Urothelium cell line (cell line): ENCODE measurements around the gene HPN.
"Not testable (repeated sequence)": the region's sequence is repeated elsewhere in the genome, so short reads cannot be mapped to it uniquely, and the experiment has no call there.

Experiments
- DNase-seq: peaks from one replicate; pipeline ENCODE4 v3.0.0; 2011; ENCODE audit warnings: low spot score, mixed read lengths
- FAIRE-seq: peaks from 2 replicates; lab custom pipeline; 2011; peaks lifted over from hg19 to GRCh38; lab: Jason Lieb, UNC

The HPN gene

DNA sequence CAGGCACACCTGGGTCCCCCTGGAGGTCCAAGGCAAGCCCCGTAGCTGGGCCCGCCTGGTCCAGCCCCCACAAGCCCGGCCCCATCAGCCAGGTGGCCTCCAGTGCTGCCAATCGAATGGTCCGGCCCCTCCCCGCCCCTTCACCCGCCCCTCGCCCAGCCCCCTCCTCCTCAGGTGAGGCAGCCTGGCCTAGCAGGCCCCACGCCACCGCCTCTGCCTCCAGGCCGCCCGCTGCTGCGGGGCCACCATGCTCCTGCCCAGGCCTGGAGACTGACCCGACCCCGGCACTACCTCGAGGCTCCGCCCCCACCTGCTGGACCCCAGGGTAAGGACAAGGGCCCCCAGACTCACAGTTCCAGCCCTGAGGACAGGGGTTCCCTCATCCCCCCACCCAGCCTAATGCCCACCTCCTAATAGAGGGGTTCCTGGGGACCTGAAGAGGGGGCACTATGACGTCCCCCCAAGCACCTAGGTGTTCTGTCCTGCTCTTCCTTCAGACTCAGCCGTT lies at the start of gene HPN:
Gene HPN (plus strand): TSS at position 174 of the 508 bp plus-strand sequence. CDS start 786 bp downstream, outside the sequence.
- DNase-seq (no peak), FAIRE-seq (no peak)

DNA sequence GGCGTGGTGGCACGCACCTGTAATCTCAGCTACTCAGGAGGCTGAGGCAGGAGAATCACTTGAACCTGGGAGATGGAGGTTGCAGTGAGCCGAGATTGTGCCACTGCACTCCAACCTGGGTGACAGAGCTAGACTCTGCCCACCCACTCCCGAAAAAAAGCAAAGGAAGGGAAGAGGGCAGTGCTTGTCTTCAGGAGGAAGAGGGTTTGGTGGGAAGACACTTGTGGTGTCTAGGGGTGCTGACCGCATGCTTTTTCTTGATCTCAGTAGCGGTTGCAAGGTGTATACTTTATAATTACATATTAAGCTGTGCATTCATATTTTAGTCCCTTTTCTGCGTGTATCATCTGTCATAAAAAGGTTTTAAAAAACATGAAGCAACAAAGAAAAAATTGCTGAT lies 48.9 kb upstream of the HPN start:
- DNase-seq, FAIRE-seq: not testable (repeated sequence)

DNA sequence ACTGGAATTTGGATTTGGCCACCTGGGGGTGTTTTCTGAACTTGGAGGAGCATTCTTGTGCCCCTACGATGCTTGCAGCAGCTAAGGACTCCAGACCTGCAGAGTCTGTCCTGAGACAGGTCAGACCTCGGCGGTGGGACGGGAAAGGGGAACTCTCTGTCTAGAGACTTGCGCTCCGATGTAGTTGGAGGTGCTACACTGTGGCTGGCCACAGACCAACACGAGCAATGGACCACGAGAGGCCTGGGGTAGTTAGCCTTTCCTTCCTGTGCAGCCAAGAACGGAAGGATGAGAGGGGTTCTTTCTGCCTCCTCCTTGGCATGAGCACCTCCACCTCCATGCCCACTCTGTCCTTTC lies 47.3 kb upstream of the HPN start:
- DNase-seq (no peak), FAIRE-seq (no peak)

DNA sequence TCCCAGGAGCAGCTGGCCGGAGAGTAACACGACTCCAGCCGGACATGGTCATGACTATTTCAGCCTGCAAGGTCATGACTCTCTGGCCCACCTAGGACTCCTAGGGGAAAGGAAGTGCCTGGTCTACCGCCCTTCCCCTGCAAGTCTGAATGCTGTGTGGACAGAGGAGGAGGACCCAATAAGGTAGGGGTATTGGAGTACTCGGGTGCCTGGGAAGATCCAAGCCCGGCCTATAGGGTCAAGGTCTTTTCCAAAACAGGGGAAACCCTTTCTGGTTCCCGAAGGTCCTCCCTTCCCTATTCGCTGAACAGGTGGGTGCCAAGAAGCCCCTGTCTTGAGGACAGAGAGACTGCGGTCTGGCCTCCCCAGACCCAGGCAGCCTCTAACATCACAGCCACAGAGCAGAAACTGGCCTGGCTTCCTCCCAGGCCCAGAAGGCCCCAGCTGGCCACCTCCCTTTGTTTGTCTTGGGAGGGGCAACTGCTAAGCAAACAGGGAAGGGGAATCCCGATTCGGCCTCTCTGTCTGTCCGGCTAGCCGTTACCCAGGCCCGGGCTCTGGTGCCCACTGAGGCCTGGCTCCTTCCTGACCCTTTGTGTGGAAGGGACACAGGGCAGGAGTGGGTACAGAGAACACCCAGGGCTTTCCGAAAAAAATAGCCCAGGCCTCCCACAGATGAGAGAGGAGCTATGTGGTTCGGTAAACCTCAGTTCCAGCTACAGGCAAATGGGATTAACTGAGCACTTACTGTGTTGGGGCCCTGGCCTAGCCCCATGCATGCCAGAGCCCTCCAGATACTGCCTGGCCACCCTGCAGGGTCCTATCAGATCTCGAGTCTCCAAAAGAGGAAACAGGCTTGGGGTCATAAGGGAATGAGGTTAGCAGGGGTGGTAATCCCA lies 46.6 kb upstream of the HPN start:
- no peak for DNase-seq
- FAIRE-seq: no peak

DNA sequence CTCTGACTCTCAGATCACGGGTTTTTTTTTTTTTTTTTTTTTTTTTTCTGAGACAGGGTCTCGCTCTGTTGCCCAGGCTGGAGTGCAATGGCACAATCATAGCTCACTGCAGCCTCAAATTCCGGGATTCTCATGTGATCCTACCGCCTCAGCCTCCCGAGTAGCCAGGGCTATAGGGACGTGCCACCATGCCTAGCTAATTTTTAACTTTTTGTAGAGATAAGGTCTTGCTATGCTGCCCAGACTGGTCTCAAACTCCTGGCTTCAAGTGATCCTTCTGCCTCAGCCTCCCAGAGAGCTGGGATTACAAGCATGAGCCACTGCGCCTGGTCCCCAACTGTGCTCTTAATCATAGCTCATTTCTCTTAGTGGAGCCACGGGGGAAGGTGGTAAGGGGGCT lies 46.0 kb upstream of the HPN start:
- DNase-seq (no peak), FAIRE-seq (no peak)

DNA sequence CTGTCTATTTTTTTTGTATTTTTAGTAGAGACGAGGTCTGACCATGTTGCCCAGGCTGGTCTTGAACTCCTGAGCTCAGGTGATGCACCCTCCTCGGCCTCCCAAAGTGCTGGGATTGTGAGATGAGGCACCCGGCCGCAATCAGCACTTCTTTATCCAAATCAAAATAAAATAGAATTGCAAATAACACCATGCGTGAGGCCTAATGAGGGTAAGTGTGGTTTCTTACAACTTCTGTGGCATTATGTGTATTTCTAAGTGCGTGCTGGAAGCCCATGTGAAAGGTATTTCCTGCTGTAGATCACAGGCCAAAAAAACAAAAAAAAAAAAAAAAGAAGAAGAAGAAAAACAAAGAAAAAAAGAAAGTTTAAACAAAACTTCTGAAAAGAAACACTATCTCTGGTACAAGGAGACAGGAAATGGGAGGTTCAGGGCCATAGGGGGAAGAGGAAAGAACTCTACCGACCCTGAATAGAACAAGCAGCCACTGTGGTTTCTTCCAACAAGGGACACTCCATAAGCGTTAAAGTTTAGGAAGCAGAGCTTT lies 44.4 kb upstream of the HPN start:
- DNase-seq (no peak), FAIRE-seq (no peak)

DNA sequence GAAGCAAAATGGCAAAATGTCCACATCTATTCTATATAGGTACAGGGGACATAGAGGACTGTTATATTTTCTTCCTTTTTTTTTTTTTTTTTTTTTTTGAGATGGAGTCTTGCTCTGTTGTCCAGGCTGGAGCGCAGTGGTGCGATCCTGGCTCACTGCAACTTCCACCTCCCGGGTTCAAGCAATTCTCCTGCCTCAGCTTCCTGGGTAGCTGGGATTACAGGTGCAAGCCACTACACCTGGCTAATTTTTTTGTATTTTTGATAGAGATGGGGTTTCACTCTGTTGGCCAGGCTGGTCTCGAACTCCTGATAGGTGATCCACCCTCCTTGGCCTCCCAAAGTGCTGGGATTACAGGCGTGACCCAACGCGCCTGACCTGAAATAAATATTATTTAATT lies 43.3 kb upstream of the HPN start:
- DNase-seq, FAIRE-seq: not testable (repeated sequence)

DNA sequence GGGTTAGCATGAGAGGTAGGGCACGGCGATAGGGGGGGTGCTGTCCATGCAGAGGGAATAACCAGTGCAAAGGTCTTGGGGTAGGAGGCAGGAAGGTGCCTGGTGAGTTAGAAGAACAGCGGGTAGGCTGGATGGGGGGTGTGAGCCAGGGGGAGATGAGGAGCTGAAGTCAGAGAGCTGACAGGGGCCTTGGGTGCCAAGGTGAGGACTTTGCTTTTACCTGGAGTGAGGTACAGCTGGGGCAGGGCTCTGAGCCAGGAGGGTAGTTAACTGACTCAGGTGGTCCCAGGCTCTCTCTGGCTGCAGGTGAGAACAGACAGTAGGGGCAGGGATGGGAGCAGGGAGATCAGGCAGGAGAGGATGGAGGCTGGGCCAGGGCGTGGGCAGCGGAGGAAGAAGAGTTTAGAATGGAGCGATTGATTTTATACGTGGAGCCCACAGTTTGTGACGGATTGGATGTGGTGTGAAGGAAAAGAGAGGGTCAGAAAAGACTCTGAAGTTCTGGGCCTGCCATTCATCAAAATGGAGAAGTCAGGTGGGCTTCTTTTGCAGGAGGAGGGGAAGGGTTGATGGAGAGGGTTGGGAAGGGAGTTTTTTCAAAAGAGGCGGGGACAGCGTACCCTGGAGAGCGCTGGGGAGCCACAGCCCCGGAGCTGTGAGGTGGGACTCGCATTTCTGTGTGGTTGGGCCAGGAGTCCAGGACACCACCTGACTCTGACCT lies 42.6 kb upstream of the HPN start:
- DNase-seq (no peak), FAIRE-seq (no peak)

DNA sequence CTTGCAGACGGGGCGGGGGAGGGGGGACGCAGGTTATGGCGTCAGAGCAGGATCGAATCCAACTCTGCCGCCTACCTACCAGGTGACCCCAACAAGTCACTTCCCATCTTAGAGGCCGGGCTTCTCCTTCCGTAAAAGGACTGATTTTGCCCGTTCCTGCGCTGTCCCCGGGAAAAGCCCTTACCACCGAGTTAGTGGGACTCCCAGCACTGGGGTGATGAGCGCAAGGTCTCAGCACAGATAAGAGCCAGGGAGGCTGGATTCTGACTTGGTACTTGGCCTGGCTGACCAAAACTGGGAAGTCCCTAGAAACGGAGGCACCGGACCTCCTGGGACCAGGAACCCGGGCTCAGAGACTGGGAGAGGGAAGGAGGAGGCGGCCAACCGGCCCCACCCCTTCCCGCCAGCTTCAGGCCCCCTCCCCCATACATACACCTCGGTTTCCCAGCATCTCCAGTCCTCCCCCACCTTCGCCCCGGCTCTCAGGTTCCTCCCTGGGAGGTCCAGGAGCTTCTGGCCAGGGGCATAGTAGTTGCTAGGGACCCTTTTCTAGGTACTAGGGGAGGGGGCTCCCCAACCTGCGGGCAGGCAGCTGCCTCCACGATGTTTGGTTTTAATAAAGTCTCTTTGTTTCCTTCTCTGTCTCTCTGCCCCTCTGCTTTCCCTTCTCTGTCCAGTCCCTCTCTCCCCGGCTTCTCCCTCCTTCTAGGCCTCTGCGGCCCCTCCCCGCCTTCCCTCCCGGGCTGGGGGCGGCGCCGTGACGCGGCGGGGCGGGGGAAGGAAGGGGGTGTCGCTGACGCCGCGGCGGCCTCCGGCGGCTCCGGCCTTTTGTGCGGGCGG lies 41.8 kb upstream of the HPN start, which contains the start of gene GRAMD1A:
Gene GRAMD1A (plus strand): TSS at position 826 of the 840 bp plus-strand sequence. CDS start 156 bp downstream, outside the sequence.
- DNase-seq (peak; percentile 96), FAIRE-seq (peak; percentile 92)

DNA sequence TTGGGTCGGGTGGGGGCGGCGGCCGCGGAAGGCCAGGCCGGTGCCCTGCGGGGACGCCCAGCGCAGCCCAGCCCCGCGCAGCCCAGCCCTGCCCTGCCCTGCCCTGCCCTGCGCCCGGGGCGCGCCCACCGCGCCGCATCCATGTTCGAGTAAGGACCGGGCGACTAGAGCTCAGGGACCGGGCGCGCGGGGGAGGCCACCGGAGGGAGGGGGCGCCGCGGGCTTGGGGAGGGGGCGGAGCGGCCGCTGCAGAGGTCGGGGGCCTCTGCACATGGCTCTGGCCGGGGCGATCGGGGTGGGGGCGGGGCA lies 41.2 kb upstream of the HPN start:
- DNase-seq: no peak
- no peak for FAIRE-seq

DNA sequence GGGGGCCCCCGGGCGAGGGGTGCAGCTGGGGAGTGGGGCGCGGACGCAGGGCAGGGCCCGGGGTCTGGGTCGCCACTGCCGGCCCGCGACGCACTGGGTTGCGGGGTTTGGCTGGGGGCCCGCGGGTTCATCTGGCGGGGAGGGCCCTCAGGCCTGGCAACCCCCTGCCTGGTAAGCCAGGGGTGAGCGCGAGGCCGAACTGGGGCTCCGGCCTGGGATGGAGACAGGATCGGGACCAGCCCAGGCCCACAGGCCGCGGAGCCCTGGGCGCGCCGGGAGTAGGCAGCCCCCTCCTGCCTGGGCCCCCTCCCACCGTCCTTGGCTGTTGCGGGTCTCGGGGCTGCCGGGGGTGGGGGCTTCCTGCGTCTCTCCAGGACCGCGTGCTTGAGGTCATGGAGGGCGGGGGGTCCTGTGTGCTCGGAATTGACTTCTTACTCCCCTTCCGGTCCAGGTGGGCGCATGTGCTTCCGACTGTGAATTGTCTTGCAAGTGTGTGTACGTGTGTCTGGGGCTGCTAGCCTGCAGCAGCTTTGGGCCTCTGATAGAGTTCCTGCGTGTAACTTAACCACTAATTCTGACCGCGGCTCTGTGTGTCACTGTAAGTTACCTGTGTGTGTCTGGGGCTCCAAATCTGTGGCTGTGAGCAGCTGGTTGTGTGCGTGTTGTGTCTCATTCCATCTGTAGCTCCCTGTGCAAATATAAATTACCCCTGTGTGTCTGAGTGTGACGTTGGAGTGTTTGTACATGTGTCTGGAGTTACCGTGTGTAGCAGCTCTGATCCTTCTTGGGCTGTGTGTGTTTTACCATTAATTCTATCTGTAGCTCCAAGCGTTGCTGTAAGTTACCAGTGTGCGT lies 40.6 kb upstream of the HPN start:
- FAIRE-seq (no peak), DNase-seq (peak; percentile 31)

DNA sequence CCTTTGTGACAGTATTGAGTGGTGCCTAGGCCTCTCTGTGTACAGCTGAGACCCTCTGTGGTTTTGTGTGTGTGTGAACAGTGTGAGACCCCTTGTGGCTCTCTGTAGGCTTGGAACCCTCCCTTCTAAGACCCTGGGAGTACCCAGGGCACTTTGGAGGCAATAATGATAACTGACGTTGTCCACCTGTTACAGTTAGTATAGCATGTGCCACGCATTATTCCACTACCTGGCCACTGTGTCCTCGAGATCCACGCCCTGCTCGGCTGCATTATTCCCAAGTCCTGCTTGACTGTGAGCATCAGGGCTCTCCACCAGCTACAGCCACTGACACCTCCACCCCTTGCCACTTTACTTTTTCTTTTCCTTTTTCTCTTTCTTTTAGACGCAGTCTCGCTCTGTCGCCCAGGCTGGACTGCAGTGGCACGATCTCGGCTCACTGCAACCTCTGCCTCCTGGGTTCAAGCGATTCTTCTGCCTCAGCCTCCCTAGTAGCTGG lies 39.4 kb upstream of the HPN start:
- FAIRE-seq: no peak
- DNase-seq: no peak

DNA sequence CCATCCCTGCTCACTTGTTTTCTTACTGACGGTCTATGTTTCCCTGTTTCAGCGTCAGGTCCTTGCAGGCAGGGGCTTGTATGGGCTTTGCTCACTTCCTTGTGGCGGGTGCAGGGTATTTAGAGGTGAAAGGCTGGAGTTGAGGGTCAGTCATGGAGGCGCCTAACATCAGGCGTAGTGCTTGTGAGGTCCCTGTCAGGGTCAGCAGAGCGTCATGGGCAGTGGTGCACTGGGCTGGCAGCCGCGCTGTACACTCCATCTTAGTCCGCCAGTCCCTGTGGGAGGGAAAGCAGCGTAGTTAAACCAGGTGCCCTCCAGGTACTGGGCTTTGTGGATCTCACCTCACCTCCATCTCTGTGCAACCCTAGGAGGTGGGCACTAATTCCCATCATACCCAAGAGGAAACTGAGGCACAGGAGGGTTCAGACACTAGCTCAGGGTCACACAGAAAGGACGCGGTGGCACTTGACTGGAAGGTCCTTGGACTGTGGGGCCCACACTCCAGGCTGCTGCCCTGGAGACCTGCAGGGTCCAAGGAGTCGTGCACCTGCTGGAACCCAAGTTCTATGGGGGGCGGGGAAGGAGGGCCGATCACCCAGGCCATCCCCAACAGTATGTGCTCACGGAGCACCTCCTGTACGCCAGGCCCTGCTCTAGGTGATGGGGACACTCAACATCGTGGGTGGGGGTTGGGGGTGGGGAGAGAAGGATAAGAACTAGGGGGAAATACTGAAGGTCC lies 36.8 kb upstream of the HPN start:
- FAIRE-seq: no peak
- DNase-seq: no peak

DNA sequence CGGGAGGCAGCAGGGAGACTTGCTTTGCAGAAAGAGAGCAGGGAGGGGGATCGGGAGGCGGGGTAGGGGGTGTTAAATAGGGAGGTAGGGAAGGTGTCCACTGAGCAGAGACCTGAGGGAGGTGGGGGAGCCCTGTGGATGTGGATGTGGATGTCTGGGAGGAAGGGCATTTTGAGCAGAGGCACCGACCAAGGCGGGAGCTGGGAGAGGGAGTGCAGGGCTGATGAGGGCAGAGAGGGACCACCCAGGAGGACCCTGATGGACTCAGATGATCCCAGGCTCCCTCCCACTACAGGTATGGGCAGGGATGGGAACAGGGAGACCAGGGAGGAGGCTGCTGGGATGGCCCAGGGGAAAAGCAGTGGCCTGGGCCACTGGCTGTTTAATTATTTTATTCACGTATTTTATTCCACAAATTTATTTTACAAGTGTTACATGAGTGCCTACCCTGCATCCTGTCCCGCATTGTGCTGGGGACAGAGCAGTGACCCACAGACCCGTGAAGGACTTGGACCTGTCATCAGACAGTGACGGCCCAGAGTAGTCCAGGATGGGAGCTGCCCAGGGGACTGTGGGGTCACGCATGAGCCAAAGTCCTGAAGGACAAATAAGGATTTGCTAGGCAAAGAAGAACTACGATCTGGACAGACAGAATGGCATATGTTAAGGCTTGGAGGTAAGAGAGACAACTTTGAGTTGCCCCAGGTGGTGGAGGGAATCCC lies 36.1 kb upstream of the HPN start:
- FAIRE-seq (no peak), DNase-seq (no peak)

DNA sequence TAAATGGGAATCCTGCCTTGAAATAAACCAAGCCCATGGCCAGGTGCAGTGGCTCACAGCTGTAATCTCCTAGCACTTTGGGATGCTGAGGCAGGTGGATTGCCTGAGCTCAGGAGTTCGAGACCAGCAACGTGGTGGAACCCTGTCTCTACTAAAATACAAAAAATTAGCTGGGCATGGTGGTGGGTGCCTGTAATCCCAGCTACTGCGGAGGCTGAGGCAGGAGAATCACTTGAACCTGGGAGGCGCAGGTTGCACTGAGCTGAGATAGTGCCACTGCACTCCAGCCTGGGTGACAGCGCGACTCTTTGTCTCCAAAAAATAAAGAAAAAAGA lies 35.5 kb upstream of the HPN start:
- not testable (repeated sequence) for DNase-seq, FAIRE-seq

DNA sequence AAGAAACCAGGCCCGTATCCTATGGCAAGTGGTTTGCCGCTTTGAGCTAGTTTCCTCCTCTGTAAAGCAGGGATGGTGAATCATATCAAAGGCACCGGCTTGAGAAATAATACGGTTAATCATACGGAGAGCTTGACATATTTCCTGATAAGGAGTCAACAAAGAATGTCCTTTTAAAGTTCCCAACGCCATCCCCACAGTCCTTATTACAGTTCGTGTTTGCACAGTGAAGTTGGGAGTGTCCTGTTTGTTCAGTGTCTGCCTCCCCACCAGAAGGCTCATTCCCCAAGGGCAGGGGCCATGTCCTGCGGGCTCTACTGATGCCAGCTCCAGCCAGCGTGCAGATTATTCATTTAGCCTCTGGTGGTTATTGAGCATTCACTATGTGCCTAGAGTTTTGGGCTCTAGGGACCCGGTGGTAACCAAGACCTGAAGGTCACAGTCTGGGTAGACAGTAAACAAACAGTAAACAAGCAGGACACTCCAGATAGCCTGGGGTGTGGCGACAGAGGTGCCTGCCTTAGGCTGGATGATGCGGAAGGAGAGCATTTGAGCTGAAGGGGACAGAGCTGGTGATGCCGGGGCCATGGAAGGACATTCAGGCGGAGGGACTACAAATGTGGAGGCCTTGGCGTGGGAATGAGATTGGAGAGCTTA lies 35.1 kb upstream of the HPN start:
- DNase-seq (no peak), FAIRE-seq (no peak)

DNA sequence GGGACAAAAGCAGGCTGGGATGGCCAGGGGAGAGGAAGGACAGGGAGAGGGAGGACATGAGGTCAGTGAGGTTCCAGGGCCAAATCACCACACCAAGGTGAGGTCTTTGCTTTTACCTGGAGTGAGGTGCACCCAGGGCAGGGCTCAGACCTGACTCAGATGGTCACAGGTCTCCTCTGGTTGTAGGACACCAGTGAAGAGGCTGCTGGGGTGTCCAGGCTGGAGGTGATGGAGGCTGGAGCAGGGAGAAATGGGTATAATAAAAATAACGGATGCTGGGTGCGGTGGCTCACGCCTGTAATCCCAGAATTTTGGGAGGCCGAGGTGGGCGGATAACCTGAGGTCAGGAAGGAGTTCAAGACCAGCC lies 34.5 kb upstream of the HPN start:
- no peak for DNase-seq
- no peak for FAIRE-seq

DNA sequence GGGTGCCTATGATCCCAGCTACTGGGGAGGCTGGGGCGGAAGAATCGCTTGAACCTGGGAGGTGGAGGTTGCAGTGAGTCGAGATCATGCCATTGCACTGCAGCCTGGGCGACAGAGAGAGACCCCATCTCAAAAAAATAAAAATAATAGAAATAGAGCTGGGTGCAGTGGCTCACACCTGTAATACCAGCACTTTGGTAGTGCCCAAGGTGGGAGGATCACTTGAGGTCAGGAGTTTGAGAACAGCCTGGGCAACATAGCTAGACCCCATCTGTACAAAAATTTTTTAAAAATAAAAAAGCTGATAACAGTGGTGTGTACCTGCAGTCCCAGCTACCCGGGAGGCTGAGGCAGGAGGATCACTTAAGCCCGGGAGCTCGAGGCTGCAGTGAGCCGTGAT lies 34.1 kb upstream of the HPN start:
- FAIRE-seq, DNase-seq: not testable (repeated sequence)
